ENCODE data around the gene BMAL1. TPM values are rescaled to one million over a fixed set of nuclear protein-coding genes. Genes with fewer than 3 reads are reported as not detected.

BMAL1 gene
- polyA plus RNA-seq, 1 experiment, result 12.5 TPM

DNA sequence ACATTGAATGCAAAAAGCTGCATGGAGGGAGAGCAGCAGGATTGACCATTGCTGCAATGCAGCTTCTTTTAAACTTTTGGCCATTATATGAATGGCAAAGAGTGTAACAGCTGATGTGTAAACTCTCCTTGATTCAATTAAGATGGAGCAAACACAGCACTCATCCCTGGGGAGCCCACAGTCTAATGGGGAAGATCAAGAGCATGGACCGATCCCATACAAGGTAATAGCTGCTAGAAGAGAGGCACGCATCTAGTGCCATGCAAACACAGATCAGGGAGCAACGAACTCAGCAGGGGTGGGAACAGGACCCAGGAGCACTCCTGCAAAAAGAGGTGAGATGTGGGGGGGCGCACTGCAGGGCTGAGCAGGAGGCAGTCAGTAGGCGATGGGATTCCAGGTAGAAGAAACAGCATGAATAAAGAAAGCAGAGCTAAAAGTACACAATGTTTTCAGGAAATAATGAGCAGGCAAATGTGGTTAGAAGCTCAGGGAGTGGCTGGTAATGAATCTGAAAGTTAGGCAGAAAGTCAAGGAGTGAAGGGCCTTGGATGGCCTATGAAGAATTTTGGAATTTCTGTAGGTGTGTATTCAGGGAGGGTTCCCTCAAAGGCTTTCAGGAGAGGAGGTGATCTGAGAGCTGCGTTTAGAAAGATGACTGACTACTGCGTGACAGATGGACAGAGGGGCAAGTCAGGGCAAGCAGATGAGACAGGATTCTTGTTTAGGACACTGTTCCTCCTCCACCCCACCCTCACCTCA is 17.2 kb upstream of the BMAL1 start:
- no peak overlapping the region for H3K4me3 ChIP-seq (ENCODE audit: low read depth, low read length)
- no peaks in the 10 kb centered on the region for H3K27me3 ChIP-seq (ENCODE audit: control insufficient read depth, insufficient read depth, low read length)
- H3K9me3 ChIP-seq (ENCODE audit: control insufficient read depth, insufficient read depth, low read length), result no peaks in the 10 kb centered on the region
- ChIA-PET POLR2A (interaction anchor here (2.2 kb wide), 1 partner anchor 44 kb away, joined by 6 read pairs; no protein-coding TSS in a partner anchor), CTCF (interaction anchor here (0.8 to 3.0 kb wide), 4 partner anchors 21 to 75 kb away, joined by 4 to 15 read pairs (median 6); no protein-coding TSS in a partner anchor)
- no peak overlapping the region for H3K27ac ChIP-seq (ENCODE audit: low read depth, low read length)
- DNase-seq (ENCODE audit: low read depth, low spot score), result no peak
- TF ChIP-seq CTCF (IDR thresholded peaks at IDR 0.05; ENCODE audit: low read depth, low read length), result no peak

GRCh38 chr11:13260963-13261588 is 16.5 kb upstream of the BMAL1 start:
- TF ChIP-seq CTCF (IDR thresholded peaks at IDR 0.05; ENCODE audit: low read depth, low read length), result no peak
- Histone ChIP-seq H3K27me3 (ENCODE audit: control insufficient read depth, insufficient read depth, low read length) (no peaks in the 10 kb centered on the region), H3K4me3 (ENCODE audit: low read depth, low read length) (no peak overlapping the region), H3K9me3 (ENCODE audit: control insufficient read depth, insufficient read depth, low read length) (no peaks in the 10 kb centered on the region), H3K27ac (ENCODE audit: low read depth, low read length) (peak overlapping the region; percentile 58)
- CTCF ChIA-PET, result interaction anchor here (1.0 to 3.0 kb wide), 3 partner anchors 22 to 74 kb away, joined by 5 to 15 read pairs (median 6); no protein-coding TSS in a partner anchor
- no peak for DNase-seq (ENCODE audit: low read depth, low spot score)
- POLR2A ChIA-PET, result interaction anchor here (2.2 kb wide), 1 partner anchor 45 kb away, joined by 6 read pairs; no protein-coding TSS in a partner anchor

- peak overlapping the region; percentile 58 for H3K27ac ChIP-seq (ENCODE audit: low read depth, low read length)
- CTCF ChIA-PET, result interaction anchor here (3.0 kb wide), 1 partner anchor 23 kb away, joined by 15 read pairs; no protein-coding TSS in a partner anchor
- H3K9me3 ChIP-seq (ENCODE audit: control insufficient read depth, insufficient read depth, low read length), result no peaks in the 10 kb centered on the region
- peak; percentile 26 for DNase-seq (ENCODE audit: low read depth, low spot score)
- TF ChIP-seq CTCF (IDR thresholded peaks at IDR 0.05; ENCODE audit: low read depth, low read length), result no peak
- H3K4me3 ChIP-seq (ENCODE audit: low read depth, low read length), result no peak overlapping the region
- no peaks in the 10 kb centered on the region for H3K27me3 ChIP-seq (ENCODE audit: control insufficient read depth, insufficient read depth, low read length)
- POLR2A ChIA-PET, result interaction anchor here (2.2 kb wide), 1 partner anchor 45 kb away, joined by 6 read pairs; no protein-coding TSS in a partner anchor
Measured at GRCh38 chr11:13261591-13262061, 16.0 kb upstream of the BMAL1 start.

GRCh38 chr11:13262096-13262495 is 15.5 kb upstream of the BMAL1 start:
- H3K27me3 ChIP-seq (ENCODE audit: control insufficient read depth, insufficient read depth, low read length), result no peaks in the 10 kb centered on the region
- no peak for DNase-seq (ENCODE audit: low read depth, low spot score)
- ChIA-PET POLR2A (interaction anchor here (2.2 kb wide), 1 partner anchor 46 kb away, joined by 6 read pairs; no protein-coding TSS in a partner anchor), CTCF (interaction anchor here (0.6 to 3.0 kb wide), 3 partner anchors 23 to 124 kb away, joined by 3 to 15 read pairs (median 5); no protein-coding TSS in a partner anchor)
- no peak overlapping the region for H3K27ac ChIP-seq (ENCODE audit: low read depth, low read length)
- TF ChIP-seq CTCF (IDR thresholded peaks at IDR 0.05; ENCODE audit: low read depth, low read length), result no peak
- no peaks in the 10 kb centered on the region for H3K9me3 ChIP-seq (ENCODE audit: control insufficient read depth, insufficient read depth, low read length)
- no peak overlapping the region for H3K4me3 ChIP-seq (ENCODE audit: low read depth, low read length)
